HG02763 (cell line): ENCODE measurements around the gene PRELID3B.
"Not testable (repeated sequence)": the region's sequence is repeated elsewhere in the genome, so short reads cannot be mapped to it uniquely, and the experiment has no call there.

Source experiments
- ATAC-seq: cut with Tn5 transposase; IDR thresholded peaks from one replicate; pipeline ENCODE4 v1.9.1; 2021; ENCODE audit warnings: mild to moderate bottlenecking, moderate library complexity; ENCODE audit not compliant: unreplicated experiment

Gene PRELID3B

GRCh38 chr20:59027741-59028320 lies 14.8 kb downstream of the PRELID3B start:
- no peak for ATAC-seq

GRCh38 chr20:59026904-59027740 lies 15.5 kb downstream of the PRELID3B start:
- ATAC-seq: no peak

DNA sequence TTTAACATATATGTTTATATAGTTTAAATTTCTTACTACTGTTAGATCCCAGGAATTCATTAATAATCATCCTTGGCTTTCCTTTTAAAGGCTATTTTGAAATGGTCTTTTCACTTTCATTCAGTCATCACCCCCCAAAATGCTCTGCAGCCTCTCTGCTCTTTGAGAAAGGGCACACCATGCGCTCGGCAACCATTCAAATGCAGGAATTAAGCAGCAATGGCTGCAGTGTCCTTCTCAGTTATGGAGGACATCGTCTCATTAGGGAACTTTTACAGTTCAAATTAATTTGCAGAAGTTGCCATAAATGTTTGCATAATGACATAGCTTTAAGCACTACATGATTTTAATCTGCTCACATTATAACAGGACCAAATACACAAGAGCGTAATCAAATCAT lies 17.1 kb downstream of the PRELID3B start:
- no peak for ATAC-seq

DNA sequence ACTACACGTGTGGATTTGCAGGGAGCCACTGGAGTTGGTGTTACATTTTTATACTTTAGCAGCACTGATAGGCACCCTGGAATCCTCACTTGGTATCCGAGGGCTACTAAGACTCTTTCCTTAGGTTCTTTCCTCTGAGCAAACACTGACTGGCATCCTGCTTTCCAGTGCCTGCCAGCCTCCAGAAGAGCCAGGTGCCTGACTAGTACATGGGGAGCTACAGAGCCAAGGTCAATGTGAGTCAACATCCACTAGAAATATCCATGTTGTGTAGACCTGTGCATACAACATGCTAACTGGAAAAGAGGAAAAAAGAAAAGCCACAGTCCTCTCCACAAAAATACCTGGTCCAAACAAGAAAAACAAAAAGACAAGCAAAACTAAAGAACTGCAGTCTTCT lies 17.5 kb downstream of the PRELID3B start:
- no peak for ATAC-seq

DNA sequence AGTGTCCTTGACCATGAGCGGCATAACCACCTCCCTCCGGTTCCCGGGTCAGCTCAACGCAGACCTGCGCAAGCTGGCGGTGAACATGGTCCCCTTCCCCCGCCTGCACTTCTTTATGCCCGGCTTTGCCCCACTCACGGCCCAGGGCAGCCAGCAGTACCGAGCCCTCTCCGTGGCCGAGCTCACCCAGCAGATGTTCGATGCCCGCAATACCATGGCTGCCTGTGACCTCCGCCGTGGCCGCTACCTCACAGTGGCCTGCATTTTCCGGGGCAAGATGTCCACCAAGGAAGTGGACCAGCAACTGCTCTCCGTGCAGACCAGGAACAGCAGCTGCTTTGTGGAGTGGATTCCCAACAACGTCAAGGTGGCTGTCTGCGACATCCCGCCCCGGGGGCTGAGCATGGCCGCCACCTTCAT lies 18.5 kb downstream of the PRELID3B start:
- ATAC-seq: no peak

- ATAC-seq: no peak
These were observed 19.0 kb downstream of the PRELID3B start for GRCh38 chr20:59023616-59024015.

DNA sequence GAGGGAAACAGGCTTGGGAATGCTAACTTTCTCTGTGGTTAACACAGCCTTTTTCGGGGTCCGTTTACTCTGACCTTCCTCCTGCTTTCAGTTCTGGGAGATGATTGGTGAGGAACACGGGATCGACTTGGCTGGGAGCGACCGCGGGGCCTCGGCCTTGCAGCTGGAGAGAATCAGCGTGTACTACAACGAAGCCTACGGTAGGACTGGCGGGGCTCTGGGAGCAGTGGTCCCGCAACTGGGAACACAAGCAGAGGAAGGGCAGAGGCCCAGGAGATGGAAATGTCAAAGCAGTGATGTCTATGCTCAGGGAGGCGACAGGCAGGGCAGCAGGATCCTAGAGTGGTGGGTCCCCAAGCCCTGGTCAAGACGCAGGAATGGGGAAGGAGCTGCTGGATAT lies 19.8 kb downstream of the PRELID3B start:
- no peak for ATAC-seq

- no peak for ATAC-seq
These were observed 21.5 kb downstream of the PRELID3B start for GRCh38 chr20:59020938-59021551.

DNA sequence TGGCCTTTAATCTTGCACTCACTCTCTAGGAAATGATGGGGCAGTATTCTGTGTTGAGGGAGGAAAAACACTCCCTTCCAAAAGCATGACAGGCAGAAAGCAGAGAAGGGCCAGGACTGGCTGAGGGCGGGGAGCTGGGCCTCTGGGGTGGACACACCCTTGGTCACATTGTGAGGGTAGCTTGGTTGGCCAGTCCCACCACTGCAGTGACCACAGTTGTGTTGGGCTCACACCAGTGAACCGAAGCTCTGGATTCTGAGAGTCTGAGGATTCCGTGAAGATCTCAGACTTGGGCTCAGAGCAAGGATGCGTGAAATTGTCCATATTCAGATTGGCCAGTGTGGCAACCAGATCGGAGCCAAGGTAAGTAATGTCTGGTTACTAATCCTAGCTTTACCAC lies 23.4 kb downstream of the PRELID3B start, which contains the start of gene TUBB1:
Gene TUBB1, plus strand, starts transcription at position 213 of the 400 bp plus-strand sequence. Its CDS starts 94 bp downstream, at position 307.
- ATAC-seq: no peak

DNA sequence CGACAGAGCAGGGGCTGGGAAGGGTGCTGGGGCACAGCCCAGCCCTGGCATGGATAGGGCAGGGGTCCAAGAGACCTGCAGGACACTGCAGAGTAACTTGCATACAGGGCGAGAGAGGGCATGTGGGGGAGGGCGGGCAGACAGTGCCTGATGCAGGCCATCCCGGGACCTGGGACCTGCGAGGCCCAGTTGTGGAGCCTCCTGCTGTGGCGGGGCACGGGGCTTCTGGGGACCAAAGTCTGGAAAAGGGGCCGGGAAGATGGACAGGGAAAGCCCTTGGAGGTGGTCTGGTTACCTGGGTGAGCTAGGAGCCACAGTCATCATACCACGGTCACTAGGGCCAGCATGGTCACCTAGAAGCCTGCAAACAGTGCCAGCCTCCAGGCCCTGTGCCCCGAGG lies 23.8 kb downstream of the PRELID3B start:
- ATAC-seq: no peak

DNA sequence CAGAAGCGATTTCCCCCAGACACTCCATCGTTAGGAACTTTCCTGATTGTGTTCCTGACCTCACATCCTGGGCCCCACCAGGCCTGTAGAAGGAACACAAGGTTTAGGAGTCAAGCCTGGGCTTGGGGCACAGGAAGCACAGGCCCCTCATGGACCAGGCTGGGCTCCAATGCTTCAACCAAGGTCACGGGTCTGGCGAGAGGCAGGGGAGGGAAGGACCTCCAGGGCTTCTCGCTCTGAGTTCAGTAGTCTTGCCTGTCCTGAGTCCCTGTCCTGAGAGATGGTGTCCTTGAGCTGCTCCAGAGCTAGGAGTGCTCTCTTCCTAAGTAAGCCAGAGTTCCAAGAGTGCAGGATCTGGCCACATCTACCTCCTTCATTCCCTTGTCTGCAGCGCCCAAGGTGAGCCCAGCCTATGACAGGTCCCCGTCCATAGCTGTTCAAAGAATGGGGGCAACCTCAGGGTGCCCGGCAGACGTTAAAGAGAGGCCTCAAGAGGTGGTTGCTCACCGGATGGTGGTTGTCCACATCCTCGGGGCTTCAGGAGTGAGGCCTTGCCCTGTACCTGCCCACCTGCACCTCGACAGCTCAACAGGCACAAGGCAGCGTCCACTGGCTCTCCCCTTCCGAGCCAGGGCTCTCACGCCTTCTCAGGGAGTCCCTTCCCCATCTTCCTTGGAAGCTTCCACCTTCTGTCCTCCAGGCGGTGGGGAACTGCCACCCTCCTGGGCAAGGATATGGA lies 24.9 kb downstream of the PRELID3B start:
- no peak for ATAC-seq

DNA sequence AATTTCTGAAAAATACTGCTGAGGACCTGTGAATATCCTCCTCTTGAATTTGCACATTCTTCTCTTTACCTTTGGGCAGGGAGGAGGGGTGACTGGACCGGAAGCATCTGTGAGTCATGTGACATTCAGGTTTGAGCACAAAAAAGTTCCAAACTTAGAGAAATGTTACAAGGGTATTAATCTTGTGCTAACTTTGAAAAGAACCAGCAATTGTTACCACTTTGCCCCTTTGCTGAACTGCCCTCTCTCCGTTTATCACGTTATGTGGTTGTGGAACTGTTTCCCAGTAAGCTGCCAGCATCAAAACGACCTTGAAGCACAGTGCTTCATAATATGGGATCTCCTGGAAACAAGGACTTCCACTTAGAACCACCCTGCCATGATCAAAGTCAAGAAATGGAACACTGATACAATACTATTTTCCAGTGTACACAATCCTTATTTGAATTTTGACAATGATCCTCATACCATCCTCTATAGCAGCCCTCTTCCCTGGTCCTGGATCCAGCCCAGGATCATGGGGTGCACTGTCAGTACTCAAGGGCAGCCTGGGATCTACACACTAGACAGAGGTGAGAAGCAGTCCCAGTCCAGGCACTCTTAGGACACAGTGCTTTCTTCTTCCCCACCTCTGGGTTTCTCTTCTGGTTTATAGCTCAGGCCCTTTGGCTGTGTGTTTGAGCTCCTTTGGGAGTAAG lies 25.6 kb downstream of the PRELID3B start:
- ATAC-seq: no peak

DNA sequence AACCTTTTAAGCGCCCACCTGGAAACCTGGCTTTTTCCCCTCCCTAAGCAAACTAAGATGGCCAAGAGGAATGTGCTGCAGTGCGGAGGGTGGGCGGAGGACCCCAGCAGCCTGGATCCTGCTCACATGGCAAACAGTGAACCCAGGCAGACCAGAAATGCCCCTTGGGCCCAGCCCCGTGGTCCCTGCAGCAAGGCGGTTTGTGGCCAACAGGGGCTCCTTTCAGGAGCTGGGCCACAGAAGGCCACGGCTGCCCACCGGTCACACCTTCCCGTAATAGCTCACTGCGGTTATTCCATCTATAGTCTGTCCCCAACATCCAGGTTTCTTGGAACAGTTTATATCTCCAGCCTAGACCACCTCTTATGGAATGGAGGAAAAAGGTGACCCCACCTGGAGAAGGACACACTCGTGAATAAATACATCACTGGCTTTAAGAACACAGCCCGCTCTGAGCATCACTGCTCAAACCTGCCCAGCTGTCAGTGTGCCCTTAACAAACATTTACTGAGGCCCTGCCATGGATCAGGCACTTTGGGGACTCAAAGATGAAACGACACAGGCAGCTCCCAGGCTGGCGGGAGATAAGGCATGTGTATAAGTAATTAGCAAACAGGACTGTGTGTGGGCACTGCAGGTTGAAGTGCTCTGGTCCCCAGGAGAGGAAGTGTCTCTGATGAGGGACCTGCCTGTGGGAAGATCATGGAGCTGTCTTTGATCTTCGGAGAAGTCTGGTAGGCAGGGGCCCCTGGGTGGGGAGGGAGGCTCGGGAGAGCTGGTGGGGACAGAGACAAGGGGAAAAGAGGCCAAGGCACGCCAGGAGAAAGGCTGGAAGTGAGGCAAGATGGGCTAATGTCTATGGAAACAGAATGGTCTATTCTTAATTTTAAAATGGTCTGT lies 26.5 kb downstream of the PRELID3B start:
- no peak for ATAC-seq

GRCh38 chr20:59015411-59015810 lies 27.2 kb downstream of the PRELID3B start:
- no peak for ATAC-seq

DNA sequence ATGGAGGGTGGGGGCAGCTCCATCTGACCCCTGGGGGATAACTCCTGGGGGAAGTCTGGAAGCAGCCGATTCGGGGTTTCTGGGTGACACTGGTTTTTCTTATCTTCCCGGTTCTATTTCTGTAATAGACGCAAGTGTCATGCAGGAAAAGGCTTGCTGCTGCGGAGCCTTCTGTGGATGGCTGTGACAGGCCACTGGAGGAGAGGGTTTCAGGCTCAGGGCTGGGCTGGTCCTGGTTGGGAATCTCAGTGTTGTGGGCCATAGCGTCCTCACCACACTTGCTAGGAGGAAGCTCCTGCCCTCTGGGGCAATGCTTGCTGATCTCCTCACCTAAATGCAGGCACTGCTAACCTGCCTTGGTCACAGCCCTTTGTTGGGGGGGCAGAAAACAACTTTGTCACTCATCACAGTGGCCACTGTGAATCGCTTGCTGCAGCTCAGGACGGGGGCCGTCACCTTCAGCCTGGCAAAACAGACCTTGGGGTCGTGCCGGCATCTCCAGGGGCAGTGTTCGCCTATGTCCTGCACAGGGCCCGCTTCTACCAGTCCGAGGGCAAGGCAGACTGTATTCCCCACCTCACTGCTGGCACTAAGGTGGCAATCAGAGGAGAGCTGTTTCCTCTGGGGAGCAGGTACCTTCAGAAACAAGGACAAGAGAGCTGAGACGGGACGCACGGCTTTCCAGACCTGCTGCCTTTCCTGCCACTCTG lies 27.8 kb downstream of the PRELID3B start:
- no peak for ATAC-seq

DNA sequence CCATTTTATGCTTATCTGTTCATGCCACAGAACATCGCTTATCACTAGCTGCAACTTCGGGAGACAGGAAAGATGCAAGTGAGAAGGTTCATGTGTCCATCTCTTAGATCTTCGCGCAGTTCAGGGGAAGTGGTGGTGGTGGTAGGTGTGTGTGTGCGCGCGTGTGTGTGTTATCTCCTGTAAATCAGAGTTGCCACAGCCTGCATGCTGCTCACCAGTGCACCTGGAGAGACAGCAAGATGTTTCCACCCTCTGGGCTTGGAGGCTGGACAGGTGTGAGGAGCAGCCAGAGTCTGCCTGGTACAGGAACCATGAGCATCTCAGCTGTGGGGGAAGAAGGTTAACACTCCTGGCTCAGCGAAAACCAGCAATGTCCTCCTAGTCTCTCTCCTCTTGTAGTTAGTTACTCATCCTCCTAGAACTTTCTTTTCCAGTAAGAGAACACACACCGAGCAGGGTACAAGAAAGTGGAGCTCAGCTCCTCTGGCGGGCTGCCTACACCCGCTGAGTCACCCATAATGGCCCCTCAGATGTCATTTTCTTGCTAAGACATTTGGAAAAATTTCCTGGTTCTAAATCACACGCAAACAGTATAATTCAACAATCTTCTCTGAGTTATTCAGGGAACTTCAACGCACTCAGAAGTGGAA lies 28.5 kb downstream of the PRELID3B start:
- ATAC-seq: no peak

- no peak for ATAC-seq
These were observed 29.3 kb downstream of the PRELID3B start for GRCh38 chr20:59013031-59013951.

DNA sequence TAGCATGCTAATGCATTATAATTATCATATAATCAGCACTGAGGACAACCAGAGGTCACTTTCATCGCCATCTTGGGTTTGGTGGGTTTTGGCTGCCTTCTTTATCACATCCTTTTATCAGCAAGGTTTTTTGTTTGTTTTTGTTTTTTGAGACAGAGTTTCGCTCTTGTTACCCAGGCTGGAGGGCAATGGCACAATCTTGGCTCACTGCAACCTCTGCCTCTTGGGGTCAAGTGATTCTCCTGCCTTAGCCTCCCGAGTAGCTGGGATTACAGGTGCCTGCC lies 30.8 kb downstream of the PRELID3B start:
- ATAC-seq: not testable (repeated sequence)
